K562 (cell line): ENCODE measurements around the gene C4A. TPM values are rescaled to one million over a fixed set of nuclear protein-coding genes. Genes with fewer than 3 reads are reported as not detected.

Experiments used
- CEBPB ChIP-seq: fragments of 450-650 bp; IDR thresholded peaks from 2 replicates; pipeline ENCODE4 v1.6.1; 2016; ENCODE audit warnings: missing genetic modification characterization, missing compliant biosample characterization
- CREB5 ChIP-seq: fragments of 250-450 bp; sonication (Bioruptor Pico); IDR thresholded peaks from 2 replicates; pipeline ENCODE4 v1.5.0; 2020; ENCODE audit warnings: mild to moderate bottlenecking
- ETV5 ChIP-seq: sonication (generic); formaldehyde crosslinking; IDR thresholded peaks from 2 replicates; pipeline ENCODE4 v1.4.0; 2020; ENCODE audit warnings: low read depth, mild to moderate bottlenecking, missing genetic modification reagents
- FOXA3 ChIP-seq, 2 experiments: fragments of 450-650 bp in 1 of 2; sonication (generic) in 1 of 2; formaldehyde crosslinking; IDR thresholded peaks in 1 of 2; conservative IDR thresholded peaks in 1 of 2; 2 replicates each; pipeline versions ENCODE4 v1.4.0 to v1.8.0; 2020 to 2022; ENCODE audit warnings: mild to moderate bottlenecking in 2 of 2, missing genetic modification reagents in 1 of 2
- FOXK1 ChIP-seq: sonication (generic); formaldehyde crosslinking; IDR thresholded peaks from 2 replicates; pipeline ENCODE4 v1.8.0; 2022; ENCODE audit warnings: missing genetic modification reagents, mild to moderate bottlenecking, borderline replicate concordance
- FOXK2 ChIP-seq, 2 experiments: fragments of 450-650 bp; IDR thresholded peaks in 1 of 2; conservative IDR thresholded peaks in 1 of 2; 2 replicates each; pipeline ENCODE4 v1.6.1; 2016; ENCODE audit warnings: low read depth in 2 of 2, mild to moderate bottlenecking in 1 of 2
- GTF2A2 ChIP-seq: IDR thresholded peaks from 2 replicates; pipeline ENCODE4 v1.6.1; 2016; ENCODE audit warnings: mild to moderate bottlenecking, missing genetic modification characterization, missing compliant biosample characterization
- MAFG ChIP-seq: fragments of 450-650 bp; conservative IDR thresholded peaks from 2 replicates; pipeline ENCODE4 v1.6.1; 2016; ENCODE audit warnings: missing genetic modification characterization, missing compliant biosample characterization
- MCM7 ChIP-seq, 2 experiments: fragments of 450-650 bp; IDR thresholded peaks; 2 replicates each; pipeline ENCODE4 v1.6.1; 2016 to 2018
- NKRF ChIP-seq: fragments of 450-650 bp; IDR thresholded peaks from 2 replicates; pipeline ENCODE4 v1.6.1; 2016; ENCODE audit warnings: borderline replicate concordance
- SMARCA4 ChIP-seq: fragments of 450-650 bp; IDR thresholded peaks from 2 replicates; pipeline ENCODE4 v1.6.1; 2016
- SRF ChIP-seq, 2 experiments: fragments of 250-450, 450-650 bp in 1 of 2; sonication (Bioruptor Pico) in 1 of 2; sonication (generic) in 1 of 2; formaldehyde crosslinking; IDR thresholded peaks; 2 replicates each; pipeline versions ENCODE4 v1.5.0 to v1.5.1; 2020 to 2022; ENCODE audit warnings: mild to moderate bottlenecking in 1 of 2, missing genetic modification reagents in 1 of 2
- TCF15 ChIP-seq: fragments of 250-450 bp; sonication (Bioruptor Pico); IDR thresholded peaks from 2 replicates; pipeline ENCODE4 v1.8.0; 2022; ENCODE audit warnings: moderate library complexity, mild to moderate bottlenecking, inconsistent platforms
- YY1 ChIP-seq, 3 experiments: IDR thresholded peaks; 2 replicates each; pipeline ENCODE4 v1.6.1; 2011; ENCODE audit warnings: low read length in 2 of 3, mild to moderate bottlenecking in 2 of 3, moderate library complexity in 2 of 3, borderline replicate concordance in 1 of 3, control low read depth in 1 of 3, low read depth in 1 of 3; ENCODE audit not compliant: insufficient read depth in 3 of 3, insufficient replicate concordance in 2 of 3, control insufficient read depth in 1 of 3, insufficient read length in 1 of 3; ENCODE audit errors: extremely low read depth in 1 of 3
- ZFX ChIP-seq: sonication (generic); formaldehyde crosslinking; IDR thresholded peaks from 2 replicates; pipeline ENCODE4 v1.8.0; 2022; ENCODE audit warnings: mild to moderate bottlenecking, missing genetic modification reagents, moderate library complexity
- ZNF609 ChIP-seq: sonication (generic); formaldehyde crosslinking; IDR thresholded peaks from 2 replicates; pipeline ENCODE4 v1.8.1; 2023; ENCODE audit warnings: missing genetic modification reagents, mild to moderate bottlenecking, borderline replicate concordance
- polyA plus RNA-seq, 8 experiments: library from polyadenylated mRNA; depleted of rRNA in 4 of 8; stranded (reverse) in 5 of 8; unstranded in 3 of 8; fragments of >200 nt; fragmentation: Nextera tagmentation in 2 of 8; fragmentation: Illumina TruSeq in 1 of 8; extraction: Ambion mirVana in 2 of 8; extraction: Trizol in 1 of 8; gene quantifications; 2 replicates each; pipeline versions ENCODE4 v1.2.1 to v1.2.3, GENCODE V29; 2011 to 2014; ENCODE audit warnings: inconsistent platforms in 1 of 8, missing spikeins in 1 of 8
- total RNA-seq, 7 experiments: library from RNA; depleted of rRNA in 6 of 7; stranded (reverse); fragments of >200 nt in 6 of 7; fragmentation: Illumina TruSeq in 2 of 7; extraction: Trizol in 2 of 7; gene quantifications; 2 replicates each; pipeline versions ENCODE4 v1.2.1 to v1.2.3, GENCODE V29; 2011 to 2021; ENCODE audit warnings: low replicate concordance in 1 of 7

Gene C4A
- total and polyA plus RNA-seq, 9 of the 15 experiments (the other 6 are each of a cell fraction or from before 2014, with no cell fraction given), result 0.27 to 7.6 (median 5.0) TPM

GRCh38 chr6:31972709-31973350, 9.0 kb upstream of the C4A start (continued):
- TF ChIP-seq ZFX (CRISPR knock-in tag) (peak; percentile 30; the same call in 1 of the 2 replicates), FOXK1 (CRISPR knock-in tag) (peak; percentile 86; the same call in 1 of the 2 replicates), TCF15 (CRISPR knock-in tag) (0 out of 2 replicates have a peak, but pooled peaks have one; percentile 70), FOXA3 (CRISPR knock-in tag; conservative IDR thresholded peaks at IDR 0.05 in 1 of 2, IDR thresholded peaks at IDR 0.05 in 1 of 2) (peak in 1 of 2 experiments; percentile 45; a peak in 1 of 4 replicates), SRF (CRISPR knock-in tag; IDR thresholded peaks at IDR 0.05) (peak in 1 of 2 experiments; percentile 82; a peak in 2 of 4 replicates), ZNF609 (CRISPR knock-in tag) (no peak), MAFG (tag) (no peak), MCM7 (IDR thresholded peaks at IDR 0.05) (no peak), ETV5 (peak; percentile 49; the same call in 1 of the 2 replicates), FOXK2 (conservative IDR thresholded peaks at IDR 0.05 in 1 of 2, IDR thresholded peaks at IDR 0.05 in 1 of 2; ENCODE audit: low read depth in 2 of 2) (0 out of 4 replicates have a peak, but pooled peaks of 1 of the 2 experiments have one; percentile 8), SMARCA4 (peak; percentile 47; the same call in 1 of the 2 replicates), GTF2A2 (tag) (peak; percentile 70; the same call in 1 of the 2 replicates), YY1 (IDR thresholded peaks at IDR 0.05; ENCODE audit: borderline replicate concordance in 1 of 3, control insufficient read depth in 1 of 3, extremely low read depth in 1 of 3, insufficient read depth in 3 of 3, insufficient read length in 1 of 3, insufficient replicate concordance in 2 of 3, low read depth in 1 of 3, low read length in 2 of 3) (no peak), NKRF (0 out of 2 replicates have a peak, but pooled peaks have one; percentile 40), CEBPB (tag) (no peak), CREB5 (CRISPR knock-in tag) (0 out of 2 replicates have a peak, but pooled peaks have one; percentile 38)
